ENCODE data around the gene SLC13A4. TPM values are rescaled to one million over a fixed set of nuclear protein-coding genes. Genes with fewer than 3 reads are reported as not detected.

The SLC13A4 gene
- total RNA-seq, 1 donor from 2014 or later: 5.2 TPM

DNA sequence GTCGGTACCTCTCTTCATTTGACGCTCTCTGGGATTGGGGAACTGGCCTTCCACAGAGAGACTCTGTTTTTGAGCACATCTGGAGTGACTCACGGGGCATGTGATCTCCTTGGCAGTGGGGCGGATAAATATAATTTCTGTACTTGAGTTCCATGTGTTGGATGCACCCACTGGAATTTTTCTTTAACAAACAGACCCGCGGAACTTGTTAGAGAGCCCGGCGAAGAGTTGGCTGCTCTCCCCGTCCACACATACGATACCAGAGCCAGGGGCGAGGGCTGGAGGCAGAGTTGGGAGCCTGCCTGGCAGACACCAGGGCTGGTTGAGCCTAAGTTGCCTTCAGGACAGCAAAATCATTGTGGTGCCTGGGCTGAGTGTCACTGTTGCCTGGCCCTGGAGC is 20.8 kb upstream of the SLC13A4 start, which contains the start of gene FAM180A:
TSS of gene FAM180A (minus strand) at position 44 of the 400 bp plus-strand sequence. CDS start 233 bp downstream, outside the sequence.
- Mint-ChIP-seq H3K36me3 (peaks cover 2% of the 10 kb centered on the region), H3K9me3 (peaks cover 3% of the 10 kb centered on the region)

DNA sequence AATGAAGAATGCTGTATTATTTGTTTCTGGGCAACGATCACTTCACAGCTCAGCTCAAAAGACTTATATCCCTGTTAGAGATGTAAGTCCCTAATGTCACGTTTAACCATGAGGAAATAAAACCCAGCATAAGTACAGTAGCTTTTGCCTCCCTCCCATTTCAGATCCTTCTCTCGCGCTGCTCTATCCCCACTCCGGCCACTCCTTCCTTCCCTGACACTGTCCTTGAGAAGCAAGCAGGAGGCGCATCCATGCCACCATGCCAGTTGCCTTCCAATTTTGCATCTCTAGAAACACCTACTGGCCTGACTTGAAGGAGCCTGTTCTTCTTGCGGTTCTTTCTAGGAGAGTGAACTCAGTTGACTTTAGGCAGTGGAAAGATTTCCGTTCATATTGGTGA is 19.4 kb upstream of the SLC13A4 start:
- Mint-ChIP-seq H3K27ac (peak overlapping the region; percentile 48), H3K36me3 (no peaks in the 10 kb centered on the region), H3K4me3 (no peak overlapping the region), H3K4me1 (ENCODE audit: unreplicated experiment) (peaks cover 8% of the 10 kb centered on the region), H3K9me3 (no peaks in the 10 kb centered on the region), H3K27me3 (peaks cover 4% of the 10 kb centered on the region)
- no peak for DNase-seq (ENCODE audit: extremely low spot score, unreplicated experiment)
- TF ChIP-seq, protein P1, sequence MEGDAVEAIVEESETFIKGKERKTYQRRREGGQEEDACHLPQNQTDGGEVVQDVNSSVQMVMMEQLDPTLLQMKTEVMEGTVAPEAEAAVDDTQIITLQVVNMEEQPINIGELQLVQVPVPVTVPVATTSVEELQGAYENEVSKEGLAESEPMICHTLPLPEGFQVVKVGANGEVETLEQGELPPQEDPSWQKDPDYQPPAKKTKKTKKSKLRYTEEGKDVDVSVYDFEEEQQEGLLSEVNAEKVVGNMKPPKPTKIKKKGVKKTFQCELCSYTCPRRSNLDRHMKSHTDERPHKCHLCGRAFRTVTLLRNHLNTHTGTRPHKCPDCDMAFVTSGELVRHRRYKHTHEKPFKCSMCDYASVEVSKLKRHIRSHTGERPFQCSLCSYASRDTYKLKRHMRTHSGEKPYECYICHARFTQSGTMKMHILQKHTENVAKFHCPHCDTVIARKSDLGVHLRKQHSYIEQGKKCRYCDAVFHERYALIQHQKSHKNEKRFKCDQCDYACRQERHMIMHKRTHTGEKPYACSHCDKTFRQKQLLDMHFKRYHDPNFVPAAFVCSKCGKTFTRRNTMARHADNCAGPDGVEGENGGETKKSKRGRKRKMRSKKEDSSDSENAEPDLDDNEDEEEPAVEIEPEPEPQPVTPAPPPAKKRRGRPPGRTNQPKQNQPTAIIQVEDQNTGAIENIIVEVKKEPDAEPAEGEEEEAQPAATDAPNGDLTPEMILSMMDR (conservative IDR thresholded peaks at IDR 0.05): no peak

More for the DNA sequence above, 20.8 kb upstream of the SLC13A4 start, which contains the start of gene FAM180A:
- Mint-ChIP-seq H3K27ac (peak within 1 kb of the TSS; percentile 48), H3K27me3 (peaks cover 6% of the 10 kb centered on the region), H3K4me1 (ENCODE audit: unreplicated experiment) (peaks cover 7% of the 10 kb centered on the region), H3K4me3 (no peak within 1 kb of the TSS)
- DNase-seq (ENCODE audit: extremely low spot score, unreplicated experiment): no peak
- TF ChIP-seq, protein P1 (conservative IDR thresholded peaks at IDR 0.05): no peak

DNA sequence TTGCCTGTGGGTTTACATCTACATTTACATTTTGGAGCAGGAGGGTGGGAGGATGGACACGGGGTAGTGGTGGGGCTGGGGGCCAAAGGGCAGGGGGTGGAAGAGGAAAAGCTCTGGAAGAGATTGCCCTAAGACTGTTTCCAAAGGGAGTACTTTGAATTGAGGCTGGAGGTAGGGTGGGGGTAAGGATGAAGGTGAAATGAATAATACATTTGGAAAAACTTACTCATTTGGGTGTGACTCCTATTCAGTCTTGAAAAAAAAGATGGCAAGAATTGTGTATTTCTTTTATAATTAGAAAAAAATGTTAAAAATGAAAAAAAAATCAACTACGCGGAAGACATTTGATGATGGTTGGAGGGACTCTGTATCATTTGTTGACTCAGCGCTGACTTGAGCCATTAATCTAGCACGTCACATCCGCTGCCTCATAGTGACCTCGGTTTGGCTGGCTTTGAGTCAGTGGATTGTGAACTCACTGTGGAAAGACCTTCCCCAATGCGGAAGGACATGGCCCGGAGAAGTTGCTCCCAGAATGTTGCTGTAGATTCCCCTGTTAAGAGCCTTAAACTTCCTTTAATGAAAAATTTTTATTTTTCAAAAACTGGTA is 17.8 kb upstream of the SLC13A4 start:
- TF ChIP-seq, protein P1 (conservative IDR thresholded peaks at IDR 0.05): no peak
- H3K4me3 Mint-ChIP-seq: no peak overlapping the region
- no peak for DNase-seq (ENCODE audit: extremely low spot score, unreplicated experiment)
- H3K27me3 Mint-ChIP-seq: peaks cover 4% of the 10 kb centered on the region
- H3K27ac Mint-ChIP-seq: peak overlapping the region; percentile 79
- no peaks in the 10 kb centered on the region for H3K9me3 Mint-ChIP-seq
- peaks cover 8% of the 10 kb centered on the region for H3K4me1 Mint-ChIP-seq (ENCODE audit: unreplicated experiment)
- no peaks in the 10 kb centered on the region for H3K36me3 Mint-ChIP-seq

DNA sequence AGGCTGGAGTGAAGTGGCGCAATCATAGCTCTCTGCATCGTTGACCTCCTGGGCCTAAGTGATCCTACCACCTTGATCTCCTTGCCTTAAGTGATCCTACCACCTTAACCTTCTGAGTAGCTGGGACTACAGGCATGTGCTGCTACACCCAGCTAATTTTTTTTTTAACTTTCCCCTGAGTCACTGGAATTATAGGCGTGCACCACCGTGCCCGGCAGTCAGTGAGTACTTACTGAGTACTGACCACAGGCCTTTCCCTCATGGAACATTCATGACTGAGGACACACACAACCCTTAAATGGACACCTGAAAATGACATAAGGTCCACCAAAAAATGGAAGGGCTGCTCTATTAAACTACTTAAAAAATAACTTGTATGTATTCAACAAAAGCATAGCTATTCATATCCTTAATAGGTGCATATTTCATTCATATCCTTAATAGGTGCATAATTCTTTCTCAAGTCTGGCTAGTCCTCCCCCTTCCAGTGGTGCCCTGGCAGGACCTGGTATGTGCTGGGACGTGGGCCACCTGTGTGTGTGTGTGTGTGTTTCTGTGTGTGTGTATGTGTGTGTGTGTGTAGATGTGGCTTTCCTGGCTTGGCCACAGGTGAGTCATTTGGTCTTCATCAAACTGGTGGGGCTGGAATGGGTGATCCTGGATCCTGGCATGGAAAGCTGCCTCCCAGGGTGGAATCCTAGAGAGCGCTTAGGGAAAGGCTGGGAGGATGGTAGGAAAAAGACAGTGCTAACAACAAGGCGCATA is 17.1 kb upstream of the SLC13A4 start:
- H3K9me3 Mint-ChIP-seq: no peaks in the 10 kb centered on the region
- DNase-seq (ENCODE audit: extremely low spot score, unreplicated experiment): no peak
- TF ChIP-seq, protein P1 (conservative IDR thresholded peaks at IDR 0.05): no peak
- H3K4me3 Mint-ChIP-seq: peak overlapping the region; percentile 15
- H3K36me3 Mint-ChIP-seq: no peaks in the 10 kb centered on the region
- H3K27me3 Mint-ChIP-seq: peaks cover 4% of the 10 kb centered on the region
- H3K4me1 Mint-ChIP-seq (ENCODE audit: unreplicated experiment): peaks cover 8% of the 10 kb centered on the region
- H3K27ac Mint-ChIP-seq: peak overlapping the region; percentile 79

DNA sequence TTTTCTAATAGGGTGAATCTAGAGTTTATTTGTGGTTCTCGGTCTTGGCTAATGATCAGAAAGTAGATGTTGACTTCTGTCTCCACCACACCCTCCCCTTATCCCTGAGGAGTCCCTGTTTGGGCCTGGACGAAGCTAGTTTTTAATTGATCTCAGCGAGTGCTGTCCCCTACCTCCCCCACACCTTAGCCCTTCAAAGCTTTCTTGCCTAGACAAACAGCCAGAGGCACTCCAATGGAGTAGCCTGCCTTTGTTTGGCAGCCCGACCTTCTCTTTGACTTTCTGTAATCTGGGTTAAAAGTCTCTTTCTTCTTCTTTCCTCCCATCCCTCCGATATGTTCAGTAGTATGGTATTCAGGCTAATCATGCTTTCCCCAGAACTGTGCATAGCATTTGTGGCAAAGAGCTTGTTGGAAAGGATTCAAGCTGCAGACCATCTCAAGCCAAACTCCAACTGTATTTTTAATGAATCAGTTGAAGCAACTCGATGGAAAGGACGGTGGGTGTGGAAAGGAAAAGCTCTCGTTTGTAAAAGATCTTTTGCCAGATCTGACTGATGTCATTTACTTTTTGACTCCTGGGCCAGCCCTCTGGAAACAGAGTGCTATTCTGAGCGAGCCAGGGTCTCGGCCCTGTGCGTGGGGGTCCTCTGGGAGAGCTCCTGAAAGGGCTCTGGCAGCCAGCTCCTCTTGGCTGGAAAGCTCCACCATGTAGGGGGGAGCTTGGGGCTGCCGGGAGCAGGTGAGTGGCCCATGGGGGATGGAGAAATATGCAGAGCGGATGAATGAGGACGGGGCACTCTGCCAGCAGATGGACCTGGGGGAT is 16.1 kb upstream of the SLC13A4 start:
- no peak for DNase-seq (ENCODE audit: extremely low spot score, unreplicated experiment)
- Mint-ChIP-seq H3K4me3 (no peak overlapping the region), H3K9me3 (no peaks in the 10 kb centered on the region), H3K27ac (peak overlapping the region; percentile 8), H3K36me3 (no peaks in the 10 kb centered on the region), H3K27me3 (peaks cover 4% of the 10 kb centered on the region), H3K4me1 (ENCODE audit: unreplicated experiment) (peaks cover 8% of the 10 kb centered on the region)
- TF ChIP-seq, protein P1 (conservative IDR thresholded peaks at IDR 0.05): no peak
